ENCODE data around the gene RAB11A. TPM values are rescaled to one million over a fixed set of nuclear protein-coding genes. Genes with fewer than 3 reads are reported as not detected.

The RAB11A gene
- total RNA-seq, 1 donor from 2014 or later: 247 TPM

- H3K4me3 Mint-ChIP-seq (ENCODE audit: unreplicated experiment): no peak overlapping the region
- TF ChIP-seq EZH2 (IDR thresholded peaks at IDR 0.05; ENCODE audit: insufficient read depth, low read length): no peak
- TF ChIP-seq, protein P1, sequence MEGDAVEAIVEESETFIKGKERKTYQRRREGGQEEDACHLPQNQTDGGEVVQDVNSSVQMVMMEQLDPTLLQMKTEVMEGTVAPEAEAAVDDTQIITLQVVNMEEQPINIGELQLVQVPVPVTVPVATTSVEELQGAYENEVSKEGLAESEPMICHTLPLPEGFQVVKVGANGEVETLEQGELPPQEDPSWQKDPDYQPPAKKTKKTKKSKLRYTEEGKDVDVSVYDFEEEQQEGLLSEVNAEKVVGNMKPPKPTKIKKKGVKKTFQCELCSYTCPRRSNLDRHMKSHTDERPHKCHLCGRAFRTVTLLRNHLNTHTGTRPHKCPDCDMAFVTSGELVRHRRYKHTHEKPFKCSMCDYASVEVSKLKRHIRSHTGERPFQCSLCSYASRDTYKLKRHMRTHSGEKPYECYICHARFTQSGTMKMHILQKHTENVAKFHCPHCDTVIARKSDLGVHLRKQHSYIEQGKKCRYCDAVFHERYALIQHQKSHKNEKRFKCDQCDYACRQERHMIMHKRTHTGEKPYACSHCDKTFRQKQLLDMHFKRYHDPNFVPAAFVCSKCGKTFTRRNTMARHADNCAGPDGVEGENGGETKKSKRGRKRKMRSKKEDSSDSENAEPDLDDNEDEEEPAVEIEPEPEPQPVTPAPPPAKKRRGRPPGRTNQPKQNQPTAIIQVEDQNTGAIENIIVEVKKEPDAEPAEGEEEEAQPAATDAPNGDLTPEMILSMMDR (IDR thresholded peaks at IDR 0.05; ENCODE audit: insufficient read depth, low read depth, low read length): no peak
- no peak overlapping the region for H3K4me3 ChIP-seq (ENCODE audit: insufficient read depth, low read depth, low read length)
- DNase-seq (ENCODE audit: low read depth) (no peak), FAIRE-seq (no peak)
- H3K4me2 ChIP-seq (ENCODE audit: low read length): no peak overlapping the region
- H3K4me1 Mint-ChIP-seq (ENCODE audit: low read depth, unreplicated experiment): no peaks in the 10 kb centered on the region
- H3K27ac ChIP-seq (ENCODE audit: low read depth, low read length): no peak overlapping the region
- H2AFZ ChIP-seq (ENCODE audit: low read depth, low read length): no peak overlapping the region
- H4K20me1 ChIP-seq (ENCODE audit: insufficient read depth, low read length): peaks cover 56% of the 10 kb centered on the region
- no peaks in the 10 kb centered on the region for H3K27me3 ChIP-seq (ENCODE audit: insufficient read depth, low read length)
- no peak overlapping the region for H3K27ac Mint-ChIP-seq (ENCODE audit: unreplicated experiment)
- H3K9ac ChIP-seq (ENCODE audit: low read length): no peak overlapping the region
- H3K9me3 ChIP-seq (ENCODE audit: insufficient read depth, low read depth, low read length): no peaks in the 10 kb centered on the region
- H3K79me2 ChIP-seq (ENCODE audit: insufficient read depth, low read length): peaks cover 23% of the 10 kb centered on the region
- no peaks in the 10 kb centered on the region for H3K9me3 Mint-ChIP-seq (ENCODE audit: unreplicated experiment)
- H3K4me1 ChIP-seq (ENCODE audit: insufficient read depth, low read length): no peaks in the 10 kb centered on the region
- no peaks in the 10 kb centered on the region for H3K27me3 Mint-ChIP-seq (ENCODE audit: low read depth, unreplicated experiment)
- peaks cover 2% of the 10 kb centered on the region for H3K36me3 Mint-ChIP-seq (ENCODE audit: low read depth, unreplicated experiment)
- H3K36me3 ChIP-seq (ENCODE audit: insufficient read depth, low read length): peaks cover 30% of the 10 kb centered on the region
Measured at GRCh38 chr15:65893060-65893459, 23.8 kb downstream of the RAB11A start.

DNA sequence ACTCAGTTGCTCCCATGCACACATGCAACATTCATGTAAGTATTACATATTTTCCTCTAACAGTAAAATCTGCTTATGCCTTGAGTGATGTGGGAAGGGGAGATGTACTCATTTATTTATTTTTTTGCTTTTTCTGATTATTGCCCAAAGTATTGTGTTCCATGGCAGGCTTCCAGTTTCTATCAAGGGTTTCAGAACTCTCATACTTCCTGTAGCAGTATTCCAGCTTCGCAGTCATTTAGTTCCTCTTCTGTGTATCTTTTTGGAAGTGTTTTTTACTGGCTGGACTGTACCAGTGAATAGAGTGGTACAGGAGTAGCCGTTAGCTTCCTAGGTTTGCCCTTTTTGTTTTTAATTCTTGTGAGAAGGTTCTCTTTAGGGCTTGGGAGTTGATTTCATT lies 26.9 kb downstream of the RAB11A start:
- TF ChIP-seq, protein P1 (IDR thresholded peaks at IDR 0.05; ENCODE audit: insufficient read depth, low read depth, low read length): no peak
- no peak for TF ChIP-seq EZH2 (IDR thresholded peaks at IDR 0.05; ENCODE audit: insufficient read depth, low read length)
- H3K27me3 Mint-ChIP-seq (ENCODE audit: low read depth, unreplicated experiment): no peaks in the 10 kb centered on the region
- Histone ChIP-seq H3K36me3 (ENCODE audit: insufficient read depth, low read length) (peaks cover 28% of the 10 kb centered on the region), H3K27ac (ENCODE audit: low read depth, low read length) (no peak overlapping the region), H3K4me3 (ENCODE audit: insufficient read depth, low read depth, low read length) (no peak overlapping the region), H3K4me2 (ENCODE audit: low read length) (no peak overlapping the region), H3K9ac (ENCODE audit: low read length) (no peak overlapping the region), H2AFZ (ENCODE audit: low read depth, low read length) (no peak overlapping the region), H3K27me3 (ENCODE audit: insufficient read depth, low read length) (no peaks in the 10 kb centered on the region), H3K4me1 (ENCODE audit: insufficient read depth, low read length) (no peaks in the 10 kb centered on the region), H4K20me1 (ENCODE audit: insufficient read depth, low read length) (peaks cover 42% of the 10 kb centered on the region), H3K79me2 (ENCODE audit: insufficient read depth, low read length) (peaks cover 5% of the 10 kb centered on the region), H3K9me3 (ENCODE audit: insufficient read depth, low read depth, low read length) (no peaks in the 10 kb centered on the region)
- H3K36me3 Mint-ChIP-seq (ENCODE audit: low read depth, unreplicated experiment): peaks cover 12% of the 10 kb centered on the region
- FAIRE-seq (no peak), DNase-seq (ENCODE audit: low read depth) (no peak)
- no peaks in the 10 kb centered on the region for H3K4me1 Mint-ChIP-seq (ENCODE audit: low read depth, unreplicated experiment)
- no peak overlapping the region for H3K27ac Mint-ChIP-seq (ENCODE audit: unreplicated experiment)
- no peak overlapping the region for H3K4me3 Mint-ChIP-seq (ENCODE audit: unreplicated experiment)
- H3K9me3 Mint-ChIP-seq (ENCODE audit: unreplicated experiment): no peaks in the 10 kb centered on the region

DNA sequence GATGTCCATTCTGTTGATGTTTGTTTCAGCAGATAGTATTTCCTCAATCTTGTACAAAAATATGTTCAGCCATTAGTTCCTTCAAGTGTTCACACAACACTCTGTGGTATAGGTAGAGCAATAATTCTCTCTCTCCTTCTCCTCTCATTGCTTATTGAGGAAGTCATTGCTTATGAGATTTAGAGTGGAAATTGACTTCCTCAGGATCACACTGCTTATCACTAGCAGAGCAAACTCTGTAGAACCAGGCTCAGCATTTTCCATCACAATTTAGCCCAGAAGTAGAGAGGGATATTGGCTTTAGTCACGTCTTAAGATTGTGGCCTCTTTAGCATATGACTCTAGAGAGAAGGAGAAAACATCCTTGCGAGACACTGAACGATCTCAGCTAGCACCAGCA lies 31.2 kb downstream of the RAB11A start:
- FAIRE-seq (no peak), DNase-seq (ENCODE audit: low read depth) (no peak)
- H3K27me3 ChIP-seq (ENCODE audit: insufficient read depth, low read length): no peaks in the 10 kb centered on the region
- peaks cover 27% of the 10 kb centered on the region for H3K36me3 ChIP-seq (ENCODE audit: insufficient read depth, low read length)
- no peak overlapping the region for H2AFZ ChIP-seq (ENCODE audit: low read depth, low read length)
- H3K79me2 ChIP-seq (ENCODE audit: insufficient read depth, low read length): no peaks in the 10 kb centered on the region
- H3K27me3 Mint-ChIP-seq (ENCODE audit: low read depth, unreplicated experiment): no peaks in the 10 kb centered on the region
- H3K4me3 ChIP-seq (ENCODE audit: insufficient read depth, low read depth, low read length): no peak overlapping the region
- H3K9ac ChIP-seq (ENCODE audit: low read length): no peak overlapping the region
- no peaks in the 10 kb centered on the region for H3K9me3 Mint-ChIP-seq (ENCODE audit: unreplicated experiment)
- H3K27ac Mint-ChIP-seq (ENCODE audit: unreplicated experiment): no peak overlapping the region
- H3K36me3 Mint-ChIP-seq (ENCODE audit: low read depth, unreplicated experiment): peaks cover 14% of the 10 kb centered on the region
- H3K27ac ChIP-seq (ENCODE audit: low read depth, low read length): no peak overlapping the region
- H3K4me3 Mint-ChIP-seq (ENCODE audit: unreplicated experiment): no peak overlapping the region
- H3K4me1 ChIP-seq (ENCODE audit: insufficient read depth, low read length): peaks cover 5% of the 10 kb centered on the region
- no peaks in the 10 kb centered on the region for H3K9me3 ChIP-seq (ENCODE audit: insufficient read depth, low read depth, low read length)
- TF ChIP-seq, protein P1 (IDR thresholded peaks at IDR 0.05; ENCODE audit: insufficient read depth, low read depth, low read length): no peak
- TF ChIP-seq EZH2 (IDR thresholded peaks at IDR 0.05; ENCODE audit: insufficient read depth, low read length): no peak
- no peak overlapping the region for H3K4me2 ChIP-seq (ENCODE audit: low read length)
- peaks cover 52% of the 10 kb centered on the region for H4K20me1 ChIP-seq (ENCODE audit: insufficient read depth, low read length)
- H3K4me1 Mint-ChIP-seq (ENCODE audit: low read depth, unreplicated experiment): peaks cover 23% of the 10 kb centered on the region

Data from astrocyte (in vitro differentiated cells and primary cell).